Measurements from ENCODE around the gene ZNF331. TPM values are rescaled to one million over a fixed set of nuclear protein-coding genes. Genes with fewer than 3 reads are reported as not detected.

The ZNF331 gene
- total and polyA plus RNA-seq, 2 of the 4 experiments (the other 2 are of a cell fraction) = 6.6 to 11.1 TPM

- Histone ChIP-seq H2BK20ac (ENCODE audit: low read depth, low read length) (no peak overlapping the region), H2BK15ac (ENCODE audit: low read depth, low read length) (no peak overlapping the region), H2BK5ac (ENCODE audit: low read depth, low read length, poor library complexity, severe bottlenecking) (no peak overlapping the region), H4K20me1 (ENCODE audit: insufficient read depth, low read length) (no peaks in the 10 kb centered on the region), H4K5ac (ENCODE audit: low read depth, low read length) (no peak overlapping the region), H4K91ac (ENCODE audit: insufficient read depth, low read depth, low read length) (no peak overlapping the region), H3K4ac (ENCODE audit: low read depth, low read length) (no peak overlapping the region), H3K27me3 (ENCODE audit: control insufficient read depth, insufficient read depth, low read length) (no peaks in the 10 kb centered on the region), H2AK5ac (ENCODE audit: low read depth, low read length) (no peak overlapping the region), H4K8ac (ENCODE audit: low read depth in 2 of 2, low read length in 2 of 2) (no peak overlapping the region), H3K9me3 (ENCODE audit: control insufficient read depth, insufficient read depth, low read length) (peaks cover 20% of the 10 kb centered on the region), H3K14ac (replicated peaks; ENCODE audit: low read depth, low read length) (no peak overlapping the region), H3K4me1 (ENCODE audit: control insufficient read depth, insufficient read depth, low read length) (no peaks in the 10 kb centered on the region), H3K18ac (ENCODE audit: low read depth, low read length) (no peak overlapping the region), H2AFZ (replicated peaks; ENCODE audit: low read length, poor library complexity) (no peak overlapping the region), H3K23ac (ENCODE audit: low read depth, low read length) (no peak overlapping the region), H2AK9ac (replicated peaks; ENCODE audit: low read depth, low read length, poor library complexity) (no peak overlapping the region), H3K4me2 (ENCODE audit: low read depth, low read length) (no peak overlapping the region), H3K79me1 (ENCODE audit: low read depth in 1 of 2, low read length in 2 of 2) (no peaks in the 10 kb centered on the region), H2BK120ac (ENCODE audit: low read depth, low read length) (no peak overlapping the region), H3K56ac (ENCODE audit: extremely low read depth, insufficient read depth, low read length) (no peak overlapping the region), H3K9me1 (ENCODE audit: insufficient read depth, low read length) (no peaks in the 10 kb centered on the region), H3K36me3 (ENCODE audit: control insufficient read depth, insufficient read depth, low read length) (no peaks in the 10 kb centered on the region), H3K27ac (ENCODE audit: insufficient read depth, low read length) (no peak overlapping the region), H3K4me3 (ENCODE audit: insufficient read depth, low read depth, low read length) (no peak overlapping the region), H3K9ac (ENCODE audit: low read depth, low read length) (no peak overlapping the region)
- in situ Hi-C loops (cut with MboI; ENCODE audit: low sequenced_read_pairs) (no loop called here), intact Hi-C loops (cut with micrococcal nuclease) (no loop called here), dilution Hi-C loops (cut with HindIII; ENCODE audit: low sequenced_read_pairs, unreplicated experiment) (no loop called here)
- ATAC-seq (ENCODE audit: low read depth) (no peak), DNase-seq (no peak)
- ChIA-PET CTCF (no interaction called here), POLR2A (ENCODE audit: unreplicated experiment) (no interaction called here)
- TF ChIP-seq RAD21 (IDR thresholded peaks at IDR 0.05; ENCODE audit: low read length) (no peak), RFX5 (IDR thresholded peaks at IDR 0.05; ENCODE audit: low read depth, low read length) (no peak), USF2 (IDR thresholded peaks at IDR 0.05; ENCODE audit: low read depth, low read length) (no peak), SMC3 (IDR thresholded peaks at IDR 0.05; ENCODE audit: low read depth, low read length) (no peak), CTCF (conservative IDR thresholded peaks at IDR 0.05; ENCODE audit: low read depth, low read length) (no peak), MAZ (IDR thresholded peaks at IDR 0.05; ENCODE audit: borderline replicate concordance, low read depth, low read length) (no peak), CEBPB (IDR thresholded peaks at IDR 0.05; ENCODE audit: low read depth, low read length) (no peak), ELK1 (IDR thresholded peaks at IDR 0.05; ENCODE audit: borderline replicate concordance, low read depth, low read length) (no peak), FOS (IDR thresholded peaks at IDR 0.05; ENCODE audit: low read depth, low read length) (no peak), BHLHE40 (IDR thresholded peaks at IDR 0.05; ENCODE audit: low read depth, low read length) (no peak), POLR2A (IDR thresholded peaks at IDR 0.05; ENCODE audit: low read depth, low read length) (no peak), MXI1 (IDR thresholded peaks at IDR 0.05; ENCODE audit: borderline replicate concordance, low read depth, low read length) (no peak), MAFK (IDR thresholded peaks at IDR 0.05; ENCODE audit: low read depth, low read length) (no peak)
- WGBS, 2 experiments (ENCODE audit: extremely low coverage in 2 of 2, insufficient read length in 1 of 2) = 36% methylated on average over 2 of the region's 9 CpGs; no CpG with 5 or more reads in 1 of the 2 experiments
- no TSS peak for BruUV-seq (replicated peaks)
Measured at GRCh38 chr19:53596056-53596455, 58.1 kb downstream of the ZNF331 start.

Measured in IMR-90 (cell line).